ENCODE results near the gene HDGFL1.

Gene HDGFL1

DNA sequence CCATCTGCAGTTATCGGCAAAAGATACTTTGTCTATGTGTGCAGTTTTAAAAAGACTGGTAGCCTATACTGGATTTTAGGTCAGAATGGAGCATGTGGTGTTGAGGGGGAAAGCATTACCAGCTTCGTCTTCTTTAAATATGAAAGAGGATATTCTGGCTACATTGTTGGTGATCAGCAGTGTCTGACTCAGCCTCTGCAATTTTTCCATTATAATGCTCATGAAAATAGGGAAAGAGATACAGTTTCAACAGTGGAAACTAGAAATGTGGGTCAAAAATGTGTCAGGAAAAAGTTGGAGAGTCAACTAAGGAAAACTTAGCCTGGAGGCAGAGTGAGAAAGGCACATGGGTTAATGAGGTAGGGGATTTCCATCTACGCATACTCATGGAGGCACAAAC, 45.2 kb downstream of the HDGFL1 start:
- Histone ChIP-seq H3K27ac (ENCODE audit: low read depth, low read length) (no peak overlapping the region), H2AFZ (ENCODE audit: low read depth, low read length, severe bottlenecking) (no peak overlapping the region), H3K9ac (ENCODE audit: low read length) (no peak overlapping the region), H4K20me1 (ENCODE audit: low read depth, low read length) (no peaks in the 10 kb centered on the region; the same call in 1 of the 2 replicates), H3K79me2 (ENCODE audit: insufficient read depth, low read length) (no peaks in the 10 kb centered on the region), H3K9me2 (replicated peaks; ENCODE audit: insufficient read depth, low read length) (no peaks in the 10 kb centered on the region), H3K4me2 (ENCODE audit: low read depth, low read length, poor library complexity, severe bottlenecking) (no peak overlapping the region), H3F3A (ENCODE audit: insufficient read depth) (no peaks in the 10 kb centered on the region), H3K4me3 (ENCODE audit: insufficient read depth, low read length, poor library complexity, severe bottlenecking) (no peak overlapping the region), H3K36me3 (ENCODE audit: low read length) (peaks cover 7% of the 10 kb centered on the region; the same call in 1 of the 2 replicates), H3K27me3 (ENCODE audit: low read length) (no peaks in the 10 kb centered on the region), H3K9me3 (ENCODE audit: insufficient read depth, low read length) (no peaks in the 10 kb centered on the region)
- TF ChIP-seq EZH2phosphoT487 (conservative IDR thresholded peaks at IDR 0.05; ENCODE audit: low read length) (no peak), CTCF (IDR thresholded peaks at IDR 0.05; ENCODE audit: insufficient read depth, low read length, poor library complexity, severe bottlenecking) (no peak)

DNA sequence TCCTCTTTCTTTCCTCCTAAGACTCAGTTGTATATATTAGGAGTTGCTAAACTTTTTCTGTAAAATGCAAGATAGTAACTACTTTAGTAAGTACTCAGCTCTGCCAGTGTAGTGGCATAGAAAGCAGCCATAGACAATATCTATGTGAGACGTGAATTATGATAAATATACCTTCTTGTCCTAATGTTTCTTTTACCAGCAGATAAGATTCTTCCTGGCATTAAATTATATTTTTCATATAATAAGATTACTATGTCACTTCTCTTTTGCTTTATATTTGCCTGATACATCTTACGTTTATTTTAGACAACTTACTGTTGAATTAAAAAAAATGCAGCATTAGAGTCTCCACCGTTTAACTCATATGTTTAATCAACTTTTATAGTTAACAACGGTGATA, 51.7 kb downstream of the HDGFL1 start:
- peaks cover 7% of the 10 kb centered on the region; the same call in 1 of the 2 replicates for H3K36me3 ChIP-seq (ENCODE audit: low read length)
- no peak overlapping the region for H2AFZ ChIP-seq (ENCODE audit: low read depth, low read length, severe bottlenecking)
- no peak overlapping the region for H3K27ac ChIP-seq (ENCODE audit: low read depth, low read length)
- no peak overlapping the region for H3K4me2 ChIP-seq (ENCODE audit: low read depth, low read length, poor library complexity, severe bottlenecking)
- H3K9me3 ChIP-seq (ENCODE audit: insufficient read depth, low read length) = no peaks in the 10 kb centered on the region
- H3K79me2 ChIP-seq (ENCODE audit: insufficient read depth, low read length) = no peaks in the 10 kb centered on the region
- no peaks in the 10 kb centered on the region for H3K9me2 ChIP-seq (replicated peaks; ENCODE audit: insufficient read depth, low read length)
- H3F3A ChIP-seq (ENCODE audit: insufficient read depth) = no peaks in the 10 kb centered on the region
- H3K4me3 ChIP-seq (ENCODE audit: insufficient read depth, low read length, poor library complexity, severe bottlenecking) = no peak overlapping the region
- H3K9ac ChIP-seq (ENCODE audit: low read length) = no peak overlapping the region
- H4K20me1 ChIP-seq (ENCODE audit: low read depth, low read length) = no peaks in the 10 kb centered on the region; the same call in 1 of the 2 replicates
- no peaks in the 10 kb centered on the region for H3K27me3 ChIP-seq (ENCODE audit: low read length)
- no peak for TF ChIP-seq EZH2phosphoT487 (conservative IDR thresholded peaks at IDR 0.05; ENCODE audit: low read length)
- no peak for TF ChIP-seq CTCF (IDR thresholded peaks at IDR 0.05; ENCODE audit: insufficient read depth, low read length, poor library complexity, severe bottlenecking)
